Mucosa of rectum (tissue), 2 donors: ENCODE measurements around the gene LTF.
"Not testable (repeated sequence)": the region's sequence is repeated elsewhere in the genome, so short reads cannot be mapped to it uniquely, and the experiment has no call there.

Experiments
- H3K27ac ChIP-seq, 2 donors: one replicate each; pipeline ENCODE4 v1.7.0; 2013; ENCODE audit warnings: inconsistent platforms in 2 of 2, low read depth in 2 of 2, low read length in 2 of 2
- H3K27me3 ChIP-seq, 2 donors: one replicate each; pipeline ENCODE4 v1.7.0; 2013; ENCODE audit warnings: low read length in 2 of 2; ENCODE audit not compliant: control insufficient read depth in 2 of 2, insufficient read depth in 2 of 2
- H3K36me3 ChIP-seq, 2 donors: one replicate each; pipeline ENCODE4 v1.7.0; 2013; ENCODE audit warnings: low read length in 2 of 2; ENCODE audit not compliant: control insufficient read depth in 2 of 2, insufficient read depth in 2 of 2
- H3K4me1 ChIP-seq, 2 donors: one replicate each; pipeline ENCODE4 v1.7.0; 2013; ENCODE audit warnings: low read length in 2 of 2, mild to moderate bottlenecking in 1 of 2; ENCODE audit not compliant: control insufficient read depth in 2 of 2, insufficient read depth in 2 of 2
- H3K4me3 ChIP-seq, 2 donors: one replicate each; pipeline ENCODE4 v1.7.0; 2013; ENCODE audit warnings: low read length in 2 of 2
- H3K9ac ChIP-seq, 2 donors: one replicate each; pipeline ENCODE4 v1.7.0; 2013; ENCODE audit warnings: low read length in 2 of 2, low read depth in 1 of 2, mild to moderate bottlenecking in 1 of 2
- H3K9me3 ChIP-seq, 2 donors: one replicate each; pipeline ENCODE4 v1.7.0; 2013; ENCODE audit warnings: low read length in 2 of 2; ENCODE audit not compliant: control insufficient read depth in 2 of 2
- donor health status: healthy.
- donor health status: Normal muscosa, but diverticular disease.

LTF gene

GRCh38 chr3:46406788-46407611, 57.7 kb downstream of the LTF start, which contains the start of the genes CCR5AS and CCRL2:
Gene CCR5AS (minus strand): TSS chr3:46407066.
Gene CCRL2 (plus strand): TSS chr3:46407259. CDS start chr3:46408080, 821 bp downstream.
- H3K36me3 ChIP-seq: peaks cover 0 to 4% of the 10 kb centered on the region in 2 donors
- peaks cover 33 to 40% of the 10 kb centered on the region in 2 donors for H3K4me1 ChIP-seq
- H3K9ac ChIP-seq: peak within 1 kb of the TSS; percentile 84 to 88
- peak within 1 kb of the TSS; percentile 97 to 98 for H3K27ac ChIP-seq
- H3K4me3 ChIP-seq: peak within 1 kb of the TSS; percentile 79 to 87
- no peaks in the 10 kb centered on the region for H3K27me3 ChIP-seq
- H3K9me3 ChIP-seq: no peaks in the 10 kb centered on the region

- peaks cover 33 to 40% of the 10 kb centered on the region in 2 donors for H3K4me1 ChIP-seq
- H3K27ac ChIP-seq: peak overlapping the region; percentile 97 to 98
- H3K9ac ChIP-seq: peak overlapping the region; percentile 75 to 88
- no peaks in the 10 kb centered on the region for H3K27me3 ChIP-seq
- H3K9me3 ChIP-seq: no peaks in the 10 kb centered on the region
- peaks cover 0 to 4% of the 10 kb centered on the region in 2 donors for H3K36me3 ChIP-seq
- peak overlapping the region; percentile 79 to 87 for H3K4me3 ChIP-seq
Measured at GRCh38 chr3:46406443-46406787, 58.3 kb downstream of the LTF start.

GRCh38 chr3:46405301-46406019, 59.2 kb downstream of the LTF start:
- Histone ChIP-seq H3K4me1 (peaks cover 33 to 40% of the 10 kb centered on the region in 2 donors), H3K9ac (peak overlapping the region; percentile 66 to 88), H3K27ac (peak overlapping the region; percentile 97 to 98), H3K9me3 (no peaks in the 10 kb centered on the region), H3K4me3 (peak overlapping the region; percentile 56 to 79), H3K36me3 (peaks cover 0 to 4% of the 10 kb centered on the region in 2 donors), H3K27me3 (no peaks in the 10 kb centered on the region)

- peaks cover 29 to 34% of the 10 kb centered on the region in 2 donors for H3K4me1 ChIP-seq
- not testable (repeated sequence) for H3K9ac ChIP-seq, H3K9me3 ChIP-seq, H3K27me3 ChIP-seq, H3K36me3 ChIP-seq, H3K4me3 ChIP-seq, H3K27ac ChIP-seq
Measured at GRCh38 chr3:46402902-46403301, 61.8 kb downstream of the LTF start.

- H3K27ac ChIP-seq: no peak overlapping the region
Measured at GRCh38 chr3:46401579-46401978, 63.1 kb downstream of the LTF start.

GRCh38 chr3:46400846-46401245, 63.9 kb downstream of the LTF start:
- no peaks in the 10 kb centered on the region for H3K27me3 ChIP-seq
- no peak overlapping the region for H3K27ac ChIP-seq
- H3K4me3 ChIP-seq: no peak overlapping the region
- peaks cover 12 to 15% of the 10 kb centered on the region in 2 donors for H3K4me1 ChIP-seq
- H3K36me3 ChIP-seq: no peaks in the 10 kb centered on the region
- H3K9ac ChIP-seq: no peak overlapping the region
- H3K9me3 ChIP-seq: no peaks in the 10 kb centered on the region

More at GRCh38 chr3:46401579-46401978, 63.1 kb downstream of the LTF start:
- Histone ChIP-seq H3K4me3 (no peak overlapping the region), H3K9ac (no peak overlapping the region), H3K9me3 (no peaks in the 10 kb centered on the region), H3K36me3 (no peaks in the 10 kb centered on the region), H3K27me3 (no peaks in the 10 kb centered on the region), H3K4me1 (peaks cover 20 to 22% of the 10 kb centered on the region in 2 donors)

GRCh38 chr3:46400000-46400734, 64.5 kb downstream of the LTF start:
- Histone ChIP-seq H3K4me3 (no peak overlapping the region), H3K36me3 (no peaks in the 10 kb centered on the region), H3K27me3 (no peaks in the 10 kb centered on the region), H3K27ac (no peak overlapping the region), H3K4me1 (peaks cover 6 to 8% of the 10 kb centered on the region in 2 donors), H3K9me3 (no peaks in the 10 kb centered on the region), H3K9ac (no peak overlapping the region)

- Histone ChIP-seq H3K4me3 (no peak overlapping the region), H3K9ac (no peak overlapping the region), H3K27me3 (no peaks in the 10 kb centered on the region), H3K9me3 (no peaks in the 10 kb centered on the region), H3K4me1 (peaks cover under 1 to 3% of the 10 kb centered on the region in 2 donors), H3K27ac (no peak overlapping the region), H3K36me3 (no peaks in the 10 kb centered on the region)
Measured at GRCh38 chr3:46399557-46399956, 65.1 kb downstream of the LTF start.

- no peak overlapping the region for H3K4me3 ChIP-seq
- no peak overlapping the region for H3K9ac ChIP-seq
- H3K9me3 ChIP-seq: no peaks in the 10 kb centered on the region
- H3K4me1 ChIP-seq: no peaks in the 10 kb centered on the region
- no peak overlapping the region for H3K27ac ChIP-seq
- no peaks in the 10 kb centered on the region for H3K36me3 ChIP-seq
- no peaks in the 10 kb centered on the region for H3K27me3 ChIP-seq
Measured at GRCh38 chr3:46399098-46399497, 65.6 kb downstream of the LTF start.
